K562 (cell line): ENCODE data around the gene SLC44A1. TPM values are rescaled to one million over a fixed set of nuclear protein-coding genes. Genes with fewer than 3 reads are reported as not detected.

Source experiments
- ATAC-seq: fragments of 200-7000 bp; cut with Tn5 transposase; 3 replicates; pipeline ENCODE4 v1.9.1; 2020; ENCODE audit warnings: moderate library complexity
- BruUV-seq: library from RNA; stranded (reverse); fragments of 400-500 nt; replicated peaks from 2 replicates; lab custom pipeline; 2021; lab: Mats Ljungman, UMichigan
- CTCF ChIA-PET: fragments of 300-600 bp; formaldehyde crosslinking; extraction: SDS; loops from one replicate; lab custom pipeline; 2021; ENCODE audit warnings: low intra/inter-chr PET ratio; lab: Yijun Ruan, JAX
- POLR2A ChIA-PET: fragments of 300-600, 350-650 bp; sonication (Branson Sonifier 250); formaldehyde crosslinking; extraction: SDS; loops from one replicate; lab custom pipeline; 2021; ENCODE audit warnings: antibody characterized with exemption, inconsistent platforms; lab: Yijun Ruan, JAX
- DNase-seq, 4 experiments: peaks; one replicate each; pipeline versions ENCODE4 v3.0.0 to v3.0.0-alpha.2; 2011 to 2018; ENCODE audit warnings: low spot score in 3 of 4, mixed read lengths in 3 of 4; ENCODE audit errors: extremely low read depth in 1 of 4
- FAIRE-seq: peaks from 2 replicates; lab custom pipeline; 2011; peaks lifted over from hg19 to GRCh38; lab: Jason Lieb, UNC
- H2AFZ ChIP-seq: 2 replicates; pipeline ENCODE4 v1.6.0; 2011; ENCODE audit warnings: low read depth, low read length, control low read depth, inconsistent platforms
- H3K27ac ChIP-seq: fragments of 200-600 bp; 3 replicates; pipeline ENCODE4 v1.8.0; 2011; ENCODE audit warnings: low read depth, mild to moderate bottlenecking, control low read depth, inconsistent platforms, low read length, moderate library complexity, mixed read lengths; ENCODE audit errors: extremely low read depth
- H3K27me3 ChIP-seq, 2 experiments: fragments of 300-600 bp in 1 of 2; 2 replicates in 1 of 2; 3 replicates in 1 of 2; pipeline versions ENCODE4 v1.6.0 to v1.8.0; 2011; ENCODE audit warnings: inconsistent platforms in 2 of 2, low read length in 2 of 2, mild to moderate bottlenecking in 1 of 2, mixed read lengths in 1 of 2, moderate library complexity in 1 of 2; ENCODE audit not compliant: control insufficient read depth in 2 of 2, insufficient read depth in 2 of 2
- H3K36me3 ChIP-seq: fragments of 300-600 bp; 3 replicates; pipeline ENCODE4 v1.8.0; 2011; ENCODE audit warnings: mild to moderate bottlenecking, low read length, inconsistent platforms; ENCODE audit not compliant: control insufficient read depth, insufficient read depth
- H3K4me1 ChIP-seq, 2 experiments: fragments of 200-600 bp in 1 of 2; replicated peaks in 1 of 2; 2 replicates in 1 of 2; 3 replicates in 1 of 2; pipeline versions ENCODE4 v1.5.1 to v1.8.0; 2011; ENCODE audit warnings: inconsistent platforms in 2 of 2, low read length in 2 of 2, mild to moderate bottlenecking in 1 of 2, mixed read lengths in 1 of 2, moderate library complexity in 1 of 2; ENCODE audit not compliant: control insufficient read depth in 2 of 2, insufficient read depth in 2 of 2
- H3K4me2 ChIP-seq: 2 replicates; pipeline ENCODE4 v1.6.1; 2011; ENCODE audit warnings: low read length, control low read depth, inconsistent platforms, mixed read lengths; ENCODE audit not compliant: insufficient read depth
- H3K4me3 ChIP-seq: fragments of 200-600 bp; sonication (generic), shearing (Covaris generic); 2 replicates; pipeline ENCODE4 v1.5.1; 2016; ENCODE audit warnings: control low read depth, inconsistent platforms
- H3K79me2 ChIP-seq: fragments of 200-600 bp; 3 replicates; pipeline ENCODE4 v1.8.0; 2011; ENCODE audit warnings: low read length, inconsistent platforms; ENCODE audit not compliant: control insufficient read depth, insufficient read depth
- H3K9ac ChIP-seq, 2 experiments: 2 replicates each; pipeline versions ENCODE4 v1.6.0 to v1.6.1; 2011; ENCODE audit warnings: low read depth in 2 of 2, low read length in 2 of 2, control low read depth in 1 of 2, inconsistent platforms in 1 of 2, mild to moderate bottlenecking in 1 of 2, mixed read lengths in 1 of 2; ENCODE audit not compliant: insufficient read depth in 1 of 2
- H3K9me1 ChIP-seq: one replicate; pipeline ENCODE4 v1.6.0; 2011; ENCODE audit warnings: inconsistent platforms, mild to moderate bottlenecking, low read length, moderate library complexity; ENCODE audit not compliant: control insufficient read depth, insufficient read depth
- H3K9me3 ChIP-seq: replicated peaks from 2 replicates; pipeline ENCODE4 v1.5.1; 2011; ENCODE audit warnings: low read depth, low read length, inconsistent platforms; ENCODE audit not compliant: control insufficient read depth, insufficient read depth
- H4K20me1 ChIP-seq: replicated peaks from 2 replicates; pipeline ENCODE4 v1.6.1; 2011; ENCODE audit warnings: low read length, inconsistent platforms, mixed read lengths; ENCODE audit not compliant: control insufficient read depth, insufficient read depth
- HDAC2 ChIP-seq: fragments of 450-650 bp; IDR thresholded peaks from 2 replicates; pipeline ENCODE4 v1.6.1; 2016; ENCODE audit warnings: mild to moderate bottlenecking
- TCF7L2 ChIP-seq: fragments of 150-350 bp; IDR thresholded peaks from 2 replicates; pipeline ENCODE4 v1.6.1; 2016; ENCODE audit warnings: low read depth, mild to moderate bottlenecking, low read length, moderate library complexity
- ZBED1 ChIP-seq: IDR thresholded peaks from 2 replicates; pipeline ENCODE4 v1.6.1; 2014
- ZMIZ1 ChIP-seq, 2 experiments: fragments of 150-350 bp in 1 of 2; IDR thresholded peaks; 2 replicates each; pipeline ENCODE4 v1.6.1; 2012 to 2016; ENCODE audit warnings: low read depth in 2 of 2, low read length in 2 of 2, mild to moderate bottlenecking in 1 of 2, moderate library complexity in 1 of 2
- WGBS: fragments of 100-300 bp; shearing (Covaris generic); methylation state at CpG from one replicate; pipeline ENCODE4 v1.1.6; 2016; ENCODE audit warnings: low coverage, mixed read lengths; ENCODE audit not compliant: insufficient coverage; ENCODE audit errors: missing lambda C conversion rate; 5-methylcytosine and 5-hydroxymethylcytosine counted together
- in situ Hi-C: fragments of 300-500 bp; cut with MboI; formaldehyde crosslinking; loops from 4 replicates; pipeline ENCODE4 v1.15.0; 2018; ENCODE audit warnings: inconsistent platforms, mixed read lengths
- intact Hi-C: fragments of 100-400 bp; cut with micrococcal nuclease; formaldehyde crosslinking; loops from 2 replicates; pipeline ENCODE4 v1.14.2; 2022
- polyA plus RNA-seq, 8 experiments: library from polyadenylated mRNA; depleted of rRNA in 4 of 8; stranded (reverse) in 5 of 8; unstranded in 3 of 8; fragments of >200 nt; fragmentation: Nextera tagmentation in 2 of 8; fragmentation: Illumina TruSeq in 1 of 8; extraction: Ambion mirVana in 2 of 8; extraction: Trizol in 1 of 8; gene quantifications; 2 replicates each; pipeline versions ENCODE4 v1.2.1 to v1.2.3, GENCODE V29; 2011 to 2014; ENCODE audit warnings: inconsistent platforms in 1 of 8, missing spikeins in 1 of 8
- total RNA-seq, 7 experiments: library from RNA; depleted of rRNA in 6 of 7; stranded (reverse); fragments of >200 nt in 6 of 7; fragmentation: Illumina TruSeq in 2 of 7; extraction: Trizol in 2 of 7; gene quantifications; 2 replicates each; pipeline versions ENCODE4 v1.2.1 to v1.2.3, GENCODE V29; 2011 to 2021; ENCODE audit warnings: low replicate concordance in 1 of 7

The SLC44A1 gene
- total and polyA plus RNA-seq, 9 of the 15 experiments (the other 6 are each of a cell fraction or from before 2014, with no cell fraction given) = 0.11 to 0.59 (median 0.30) TPM

GRCh38 chr9:105242062-105242461, 2.4 kb upstream of the SLC44A1 start:
- intact Hi-C loops (loop anchor here (10.0 kb wide), 1 partner anchor 447 kb away; no protein-coding TSS in a partner anchor), in situ Hi-C loops (no loop called here)
- 4% methylated on average over 2 of the region's 2 CpGs for WGBS
- BruUV-seq = no TSS peak
- H3K9me3 ChIP-seq = no peaks in the 10 kb centered on the region
- no peak overlapping the region for H3K4me2 ChIP-seq
- no peaks in the 10 kb centered on the region for H4K20me1 ChIP-seq
- DNase-seq = no peak
- no peaks in the 10 kb centered on the region for H3K79me2 ChIP-seq
- no peak overlapping the region for H2AFZ ChIP-seq
- H3K27ac ChIP-seq = no peak overlapping the region
- H3K9ac ChIP-seq = no peak overlapping the region
- H3K36me3 ChIP-seq = no peaks in the 10 kb centered on the region
- TF ChIP-seq TCF7L2 (no peak), ZBED1 (no peak), ZMIZ1 (IDR thresholded peaks at IDR 0.05; ENCODE audit: low read depth in 2 of 2, low read length in 2 of 2) (no peak), HDAC2 (no peak)
- H3K9me1 ChIP-seq = no peaks in the 10 kb centered on the region
- POLR2A ChIA-PET = interaction anchor here (0.8 kb wide), 1 partner anchor 11 kb away, joined by 3 read pairs; no protein-coding TSS in a partner anchor
- FAIRE-seq = no peak
- no peak for ATAC-seq
- CTCF ChIA-PET = no interaction called here
- H3K4me3 ChIP-seq = no peak overlapping the region
- peaks cover 6 to 16% of the 10 kb centered on the region in 2 experiments; a peak in 4 of 5 replicates for H3K4me1 ChIP-seq
- peaks cover 9% of the 10 kb centered on the region in 2 experiments; a peak in 4 of 5 replicates for H3K27me3 ChIP-seq
